Measurements from ENCODE around the gene LRP1-AS.

Gene LRP1-AS

DNA sequence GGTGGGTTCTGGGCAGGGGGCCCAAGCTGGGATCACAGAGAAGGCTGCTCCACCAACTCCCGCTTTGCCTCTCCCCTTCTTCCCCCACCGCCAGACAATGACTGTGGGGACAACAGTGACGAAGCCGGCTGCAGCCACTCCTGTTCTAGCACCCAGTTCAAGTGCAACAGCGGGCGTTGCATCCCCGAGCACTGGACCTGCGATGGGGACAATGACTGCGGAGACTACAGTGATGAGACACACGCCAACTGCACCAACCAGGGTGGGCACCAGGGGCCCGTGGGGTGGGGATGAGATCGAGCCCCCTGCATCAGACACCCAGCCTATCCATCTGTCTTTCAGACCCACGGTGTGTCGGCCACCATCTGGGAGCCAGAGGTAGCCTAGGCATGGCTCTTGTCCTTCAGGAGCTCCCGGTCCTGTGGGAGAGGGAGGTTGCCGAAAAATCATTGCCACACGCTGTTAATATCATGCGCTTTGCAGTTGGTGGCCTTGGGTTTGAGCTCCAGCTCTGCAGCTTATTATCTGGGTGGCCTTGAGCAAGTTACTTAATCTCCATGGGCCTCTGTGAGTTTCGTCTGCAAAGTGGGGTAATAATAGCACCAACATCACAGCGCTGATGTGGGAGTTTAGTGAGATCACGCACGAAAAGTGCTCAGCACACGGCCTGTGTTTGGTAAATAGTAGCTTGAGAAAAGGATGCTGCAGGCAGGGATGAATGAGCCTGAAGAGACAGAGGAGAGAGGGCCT, 21.8 kb upstream of the LRP1-AS start:
- TF ChIP-seq, protein P1, sequence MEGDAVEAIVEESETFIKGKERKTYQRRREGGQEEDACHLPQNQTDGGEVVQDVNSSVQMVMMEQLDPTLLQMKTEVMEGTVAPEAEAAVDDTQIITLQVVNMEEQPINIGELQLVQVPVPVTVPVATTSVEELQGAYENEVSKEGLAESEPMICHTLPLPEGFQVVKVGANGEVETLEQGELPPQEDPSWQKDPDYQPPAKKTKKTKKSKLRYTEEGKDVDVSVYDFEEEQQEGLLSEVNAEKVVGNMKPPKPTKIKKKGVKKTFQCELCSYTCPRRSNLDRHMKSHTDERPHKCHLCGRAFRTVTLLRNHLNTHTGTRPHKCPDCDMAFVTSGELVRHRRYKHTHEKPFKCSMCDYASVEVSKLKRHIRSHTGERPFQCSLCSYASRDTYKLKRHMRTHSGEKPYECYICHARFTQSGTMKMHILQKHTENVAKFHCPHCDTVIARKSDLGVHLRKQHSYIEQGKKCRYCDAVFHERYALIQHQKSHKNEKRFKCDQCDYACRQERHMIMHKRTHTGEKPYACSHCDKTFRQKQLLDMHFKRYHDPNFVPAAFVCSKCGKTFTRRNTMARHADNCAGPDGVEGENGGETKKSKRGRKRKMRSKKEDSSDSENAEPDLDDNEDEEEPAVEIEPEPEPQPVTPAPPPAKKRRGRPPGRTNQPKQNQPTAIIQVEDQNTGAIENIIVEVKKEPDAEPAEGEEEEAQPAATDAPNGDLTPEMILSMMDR (IDR thresholded peaks at IDR 0.05): no peak
- Histone ChIP-seq H3K36me3 (no peaks in the 10 kb centered on the region), H3K27ac (no peak overlapping the region), H3K27me3 (no peaks in the 10 kb centered on the region), H3K4me1 (ENCODE audit: control insufficient read depth in 1 of 2, insufficient read depth in 1 of 2, low read depth in 1 of 2, low read length in 1 of 2) (no peaks in the 10 kb centered on the region), H3K9me3 (no peaks in the 10 kb centered on the region), H3K4me3 (ENCODE audit: low read depth in 1 of 2, low read length in 1 of 2) (no peak overlapping the region)

DNA sequence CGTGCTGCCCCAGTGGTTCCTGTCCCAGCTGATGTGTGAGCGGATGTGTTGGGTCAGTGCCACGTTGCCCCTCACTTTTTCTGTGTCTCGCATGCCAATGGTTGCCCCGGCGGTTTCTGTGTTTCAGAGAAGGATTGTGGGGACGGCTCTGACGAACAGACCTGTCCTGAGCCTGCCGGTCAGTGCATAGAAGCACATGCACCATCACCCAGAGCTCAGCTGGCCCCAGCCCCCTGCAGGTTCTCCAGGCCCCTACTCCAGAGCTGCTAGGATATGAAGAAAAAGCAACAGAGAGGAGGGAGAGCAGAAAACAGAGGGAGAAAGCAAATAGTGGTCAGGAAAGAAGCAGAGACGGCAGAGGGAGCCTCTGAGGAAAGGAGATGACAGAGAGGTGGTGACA, 20.6 kb upstream of the LRP1-AS start:
- Histone ChIP-seq H3K36me3 (no peaks in the 10 kb centered on the region), H3K4me3 (ENCODE audit: low read depth in 1 of 2, low read length in 1 of 2) (no peak overlapping the region)

DNA sequence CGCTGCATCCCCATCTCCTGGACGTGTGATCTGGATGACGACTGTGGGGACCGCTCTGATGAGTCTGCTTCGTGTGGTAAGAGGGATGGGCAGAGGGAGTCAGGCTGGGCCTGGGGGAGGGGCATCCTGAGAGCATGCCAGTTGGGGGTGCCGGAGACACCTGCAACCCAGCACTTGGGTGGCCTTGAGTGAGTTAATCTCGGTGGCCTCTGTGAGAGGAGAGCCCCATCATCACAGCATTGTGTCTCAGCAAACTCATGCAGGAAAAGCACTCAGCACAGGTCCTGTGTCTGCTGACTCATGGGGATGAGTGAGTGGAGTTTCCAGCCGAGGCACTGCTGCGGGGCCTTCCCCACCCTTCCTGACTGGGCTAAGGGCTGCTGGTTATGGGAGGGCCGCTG, 19.6 kb upstream of the LRP1-AS start:
- Histone ChIP-seq H3K36me3 (no peaks in the 10 kb centered on the region), H3K27me3 (no peaks in the 10 kb centered on the region), H3K27ac (no peak overlapping the region), H3K9me3 (no peaks in the 10 kb centered on the region), H3K4me1 (ENCODE audit: control insufficient read depth in 1 of 2, insufficient read depth in 1 of 2, low read depth in 1 of 2, low read length in 1 of 2) (no peaks in the 10 kb centered on the region), H3K4me3 (ENCODE audit: low read depth in 1 of 2, low read length in 1 of 2) (no peak overlapping the region)
- TF ChIP-seq, protein P1 (IDR thresholded peaks at IDR 0.05): no peak

More for the DNA sequence above, 20.6 kb upstream of the LRP1-AS start:
- Histone ChIP-seq H3K27ac (no peak overlapping the region), H3K9me3 (no peaks in the 10 kb centered on the region), H3K4me1 (ENCODE audit: control insufficient read depth in 1 of 2, insufficient read depth in 1 of 2, low read depth in 1 of 2, low read length in 1 of 2) (no peaks in the 10 kb centered on the region), H3K27me3 (no peaks in the 10 kb centered on the region)
- TF ChIP-seq, protein P1 (IDR thresholded peaks at IDR 0.05): no peak

DNA sequence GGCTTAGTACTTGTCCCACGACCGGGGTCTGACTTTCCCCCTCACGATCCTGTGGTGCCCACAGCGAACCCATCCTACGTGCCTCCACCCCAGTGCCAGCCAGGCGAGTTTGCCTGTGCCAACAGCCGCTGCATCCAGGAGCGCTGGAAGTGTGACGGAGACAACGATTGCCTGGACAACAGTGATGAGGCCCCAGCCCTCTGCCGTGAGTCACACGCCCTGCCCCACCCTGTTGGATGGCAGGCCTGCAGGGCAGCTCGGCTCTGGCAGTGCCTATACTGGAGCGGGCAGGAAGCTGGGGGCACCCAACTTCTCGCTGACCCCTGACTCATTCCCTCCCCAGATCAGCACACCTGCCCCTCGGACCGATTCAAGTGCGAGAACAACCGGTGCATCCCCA, 18.3 kb upstream of the LRP1-AS start:
- TF ChIP-seq, protein P1 (IDR thresholded peaks at IDR 0.05): no peak
- Histone ChIP-seq H3K4me3 (ENCODE audit: low read depth in 1 of 2, low read length in 1 of 2) (no peak overlapping the region), H3K36me3 (no peaks in the 10 kb centered on the region), H3K27me3 (no peaks in the 10 kb centered on the region), H3K4me1 (ENCODE audit: control insufficient read depth in 1 of 2, insufficient read depth in 1 of 2, low read depth in 1 of 2, low read length in 1 of 2) (no peaks in the 10 kb centered on the region), H3K27ac (no peak overlapping the region), H3K9me3 (no peaks in the 10 kb centered on the region)

DNA sequence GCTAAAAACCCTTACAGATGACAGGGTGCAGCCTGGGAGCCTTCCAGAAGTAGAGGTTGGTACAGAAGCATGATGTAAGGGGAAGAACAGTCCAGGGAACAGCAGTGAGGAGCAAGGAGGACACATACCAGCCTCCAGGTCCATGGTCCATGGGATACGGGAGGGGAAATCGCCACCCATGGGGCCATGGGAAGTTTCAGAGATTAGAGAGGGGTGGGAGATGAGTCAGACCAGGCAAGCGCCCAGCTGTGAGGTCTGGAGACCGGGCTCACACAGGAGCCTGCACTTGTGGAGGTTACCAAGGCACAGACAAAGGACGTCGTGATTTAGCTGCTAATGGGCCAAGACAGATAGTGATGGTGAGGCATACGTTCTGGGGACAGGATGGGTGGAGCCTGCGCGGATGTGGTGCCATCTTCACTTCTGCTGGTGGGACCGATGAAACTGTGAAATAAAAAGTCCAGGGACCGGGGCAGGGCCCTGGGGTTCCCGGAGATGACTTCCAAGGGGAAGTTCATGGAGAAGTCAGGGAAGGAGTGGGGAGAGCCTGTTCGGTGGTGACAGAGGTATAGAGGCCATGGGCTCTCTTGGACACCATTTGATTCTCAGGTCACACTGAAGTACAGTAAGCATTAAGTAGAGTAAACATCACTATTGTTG, 17.7 kb upstream of the LRP1-AS start:
- Histone ChIP-seq H3K4me1 (ENCODE audit: control insufficient read depth in 1 of 2, insufficient read depth in 1 of 2, low read depth in 1 of 2, low read length in 1 of 2) (no peaks in the 10 kb centered on the region), H3K36me3 (no peaks in the 10 kb centered on the region), H3K27ac (no peak overlapping the region), H3K4me3 (ENCODE audit: low read depth in 1 of 2, low read length in 1 of 2) (no peak overlapping the region), H3K9me3 (no peaks in the 10 kb centered on the region), H3K27me3 (no peaks in the 10 kb centered on the region)
- TF ChIP-seq, protein P1 (IDR thresholded peaks at IDR 0.05): no peak
